HepG2 (cell line): ENCODE data around the gene SLC2A4. TPM values are rescaled to one million over a fixed set of nuclear protein-coding genes. Genes with fewer than 3 reads are reported as not detected.

Source experiments
- ASH2L ChIP-seq: fragments of 300-600, 200-600 bp; sonication (generic); IDR thresholded peaks from 2 replicates; pipeline ENCODE4 v1.7.0; 2017; ENCODE audit warnings: low read depth, mild to moderate bottlenecking, moderate library complexity, mixed read lengths, low read length; ENCODE audit not compliant: insufficient read length
- HNF4G ChIP-seq, 2 experiments: sonication (generic) in 1 of 2; formaldehyde crosslinking in 1 of 2; IDR thresholded peaks; 2 replicates each; pipeline versions ENCODE4 v1.4.0 to v1.6.1; 2011 to 2020; ENCODE audit warnings: borderline replicate concordance in 2 of 2, low read depth in 2 of 2, mild to moderate bottlenecking in 2 of 2, low read length in 1 of 2, missing genetic modification reagents in 1 of 2, moderate library complexity in 1 of 2
- IRX3 ChIP-seq: sonication (generic); formaldehyde crosslinking; IDR thresholded peaks from 2 replicates; pipeline ENCODE4 v1.8.1; 2023; ENCODE audit warnings: mild to moderate bottlenecking, low read depth, missing genetic modification reagents, borderline replicate concordance
- KDM6A ChIP-seq: IDR thresholded peaks from 2 replicates; pipeline ENCODE4 v1.6.1; 2016; ENCODE audit warnings: low read depth
- LCORL ChIP-seq, 2 experiments: fragments of 450-650 bp in 1 of 2; sonication (generic) in 1 of 2; formaldehyde crosslinking in 1 of 2; IDR thresholded peaks; 2 replicates each; pipeline versions ENCODE4 v1.5.0 to v1.6.1; 2017 to 2020; ENCODE audit warnings: antibody characterized with exemption in 1 of 2, missing genetic modification reagents in 1 of 2
- MLXIP ChIP-seq: sonication (generic); formaldehyde crosslinking; IDR thresholded peaks from 2 replicates; pipeline ENCODE4 v1.9.0; 2021; ENCODE audit warnings: missing genetic modification reagents, borderline replicate concordance
- MYPOP ChIP-seq: sonication (generic); formaldehyde crosslinking; IDR thresholded peaks from 2 replicates; pipeline ENCODE4 v1.8.1; 2023; ENCODE audit warnings: mild to moderate bottlenecking, moderate library complexity, missing genetic modification reagents
- NCOA1 ChIP-seq: sonication (generic); formaldehyde crosslinking; IDR thresholded peaks from 2 replicates; pipeline ENCODE4 v1.9.0; 2021; ENCODE audit warnings: missing genetic modification reagents
- PBX3 ChIP-seq: sonication (generic); formaldehyde crosslinking; IDR thresholded peaks from 2 replicates; pipeline ENCODE4 v1.8.1; 2023; ENCODE audit warnings: missing genetic modification reagents, inconsistent platforms, borderline replicate concordance
- RBAK ChIP-seq: sonication (generic); formaldehyde crosslinking; IDR thresholded peaks from 2 replicates; pipeline ENCODE4 v1.5.1; 2020; ENCODE audit warnings: mild to moderate bottlenecking, missing genetic modification reagents
- SAFB2 ChIP-seq: sonication (generic); formaldehyde crosslinking; IDR thresholded peaks from 2 replicates; pipeline ENCODE4 v1.5.1; 2020; ENCODE audit warnings: missing genetic modification reagents, low read depth, mild to moderate bottlenecking, borderline replicate concordance
- SAP130 ChIP-seq: IDR thresholded peaks from 2 replicates; pipeline ENCODE4 v1.6.1; 2016; ENCODE audit warnings: low read depth
- SSRP1 ChIP-seq: IDR thresholded peaks from 2 replicates; pipeline ENCODE4 v1.6.1; 2016; ENCODE audit warnings: control low read depth
- THAP7 ChIP-seq: sonication (generic); formaldehyde crosslinking; IDR thresholded peaks from 2 replicates; pipeline ENCODE4 v1.8.1; 2023; ENCODE audit warnings: mild to moderate bottlenecking, missing genetic modification reagents
- TRIM22 ChIP-seq: fragments of 450-650 bp; IDR thresholded peaks from 2 replicates; pipeline ENCODE4 v1.6.1; 2017
- ZNF281 ChIP-seq: sonication (generic); formaldehyde crosslinking; IDR thresholded peaks from 2 replicates; pipeline ENCODE4 v1.4.0; 2020; ENCODE audit warnings: missing genetic modification reagents, borderline replicate concordance
- ZNF570 ChIP-seq: sonication (generic); formaldehyde crosslinking; IDR thresholded peaks from 2 replicates; pipeline ENCODE4 v1.4.0; 2020; ENCODE audit warnings: mild to moderate bottlenecking, missing genetic modification reagents, borderline replicate concordance
- polyA plus RNA-seq, 8 experiments: library from polyadenylated mRNA; depleted of rRNA in 3 of 8; stranded (reverse) in 7 of 8; unstranded in 1 of 8; fragments of >200 nt; fragmentation: Illumina TruSeq in 4 of 8; extraction: Trizol in 4 of 8; gene quantifications; 2 replicates each; pipeline versions ENCODE4 v1.2.1 to v1.2.3, GENCODE V29; 2011 to 2016; ENCODE audit warnings: low read depth in 4 of 8, missing spikeins in 1 of 8, mixed read lengths in 1 of 8; ENCODE audit not compliant: insufficient read depth in 1 of 8
- total RNA-seq, 5 experiments: library from RNA; depleted of rRNA; stranded (reverse); fragments of >200 nt; fragmentation: Illumina TruSeq; extraction: Trizol; gene quantifications; 2 replicates each; pipeline ENCODE4 v1.2.3, GENCODE V29; 2016; ENCODE audit warnings: low read depth in 1 of 5

The SLC2A4 gene
- total and polyA plus RNA-seq, 2 of the 13 experiments (the other 11 are each of a cell fraction or from before 2014, with no cell fraction given), result 4.9 to 5.8 TPM

- TF ChIP-seq MYPOP (CRISPR knock-in tag) (peak; percentile 67), LCORL (IDR thresholded peaks at IDR 0.05) (peak; percentile 73), LCORL (CRISPR knock-in tag; IDR thresholded peaks at IDR 0.05) (0 out of 2 replicates have a peak, but pooled peaks have one; percentile 6), KDM6A (CRISPR knock-in tag) (0 out of 2 replicates have a peak, but pooled peaks have one; percentile 26), ZNF570 (CRISPR knock-in tag) (no peak), IRX3 (no peak), SAFB2 (CRISPR knock-in tag) (peak; percentile 91), THAP7 (CRISPR knock-in tag) (no peak), TRIM22 (no peak), SAP130 (CRISPR knock-in tag) (peak; percentile 96), NCOA1 (CRISPR knock-in tag) (no peak), HNF4G (IDR thresholded peaks at IDR 0.05; ENCODE audit: borderline replicate concordance, low read depth, low read length) (no peak), HNF4G (CRISPR knock-in tag; IDR thresholded peaks at IDR 0.05; ENCODE audit: borderline replicate concordance, low read depth) (peak; percentile 38; the same call in 1 of the 2 replicates), PBX3 (no peak), ASH2L (peak; percentile 93), RBAK (CRISPR knock-in tag) (no peak; the same call in 1 of the 2 replicates), SSRP1 (CRISPR knock-in tag) (no peak; the same call in 1 of the 2 replicates), MLXIP (no peak), ZNF281 (CRISPR knock-in tag) (peak; percentile 63; the same call in 1 of the 2 replicates)
Observed at GRCh38 chr17:7242717-7243452, 38.6 kb upstream of the SLC2A4 start (continued).
